ENCODE measurements around the gene HOXD13. TPM values are rescaled to one million over a fixed set of nuclear protein-coding genes. Genes with fewer than 3 reads are reported as not detected.

HOXD13 gene
- total RNA-seq, 4 donors from 2014 or later: 0.19 TPM; not detected in 3

DNA sequence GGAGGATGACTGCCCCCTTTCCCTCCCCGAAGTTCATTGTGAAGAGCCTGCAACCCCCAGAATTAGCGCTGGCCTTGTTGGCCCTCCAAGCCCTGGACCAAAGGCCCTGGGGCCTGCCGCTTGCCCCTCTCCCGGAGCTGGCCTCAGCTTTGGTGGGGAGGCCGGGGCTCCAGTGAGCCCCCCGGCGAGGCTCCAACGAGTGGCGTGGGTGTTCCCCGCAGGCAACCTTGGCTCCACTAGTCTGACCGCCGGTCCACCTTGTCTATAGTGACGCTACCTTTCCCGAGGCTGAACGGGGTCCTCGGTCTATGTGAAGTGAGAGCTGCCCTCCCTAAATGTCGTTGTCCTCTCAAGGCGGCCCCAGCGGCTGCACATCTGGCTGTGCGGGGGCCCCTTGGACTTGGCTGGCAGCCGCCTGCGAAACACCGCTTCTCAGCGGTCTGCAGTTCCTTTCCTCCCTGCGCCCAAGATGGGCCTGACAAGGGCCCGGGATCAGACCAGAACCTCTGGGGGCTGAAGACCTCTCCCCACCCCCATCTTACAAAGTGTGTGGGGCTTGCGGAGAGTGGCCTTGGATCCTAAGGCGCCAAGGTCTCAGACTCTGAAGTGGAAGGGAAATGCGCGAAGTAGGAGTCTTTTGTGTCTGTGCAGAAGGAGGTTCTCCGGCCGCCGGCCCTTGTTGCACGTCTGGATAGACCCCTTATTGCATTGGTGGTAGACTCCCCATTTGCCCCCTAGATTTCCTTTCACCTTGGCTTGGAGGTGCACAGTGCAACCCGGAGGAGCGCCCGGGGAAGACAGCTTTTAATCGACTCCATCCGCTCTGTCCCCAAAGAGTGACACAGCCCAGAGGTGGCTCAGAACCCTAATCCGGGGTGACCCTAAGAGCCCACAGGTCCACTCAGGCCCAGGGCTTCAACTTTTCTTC is 20.1 kb downstream of the HOXD13 start:
- DNase-seq (ENCODE audit: low spot score in 2 of 2): no peak
- H3K36me3 ChIP-seq: no peaks in the 10 kb centered on the region
- TF ChIP-seq EP300 (IDR thresholded peaks at IDR 0.05) (no peak), POLR2A (IDR thresholded peaks at IDR 0.05) (no peak), POLR2AphosphoS5 (IDR thresholded peaks at IDR 0.05) (no peak), CTCF (IDR thresholded peaks at IDR 0.05) (no peak)
- peaks cover 29% of the 10 kb centered on the region for H3K4me1 ChIP-seq
- WGBS: 28% methylated on average over 25 of the region's 40 CpGs
- peaks cover 100% of the 10 kb centered on the region for H3K27me3 ChIP-seq
- H3K9me3 ChIP-seq: no peaks in the 10 kb centered on the region
- H3K27ac ChIP-seq: no peak overlapping the region
- H3K4me3 ChIP-seq: no peak overlapping the region

- H3K9me3 ChIP-seq: no peaks in the 10 kb centered on the region
- no peaks in the 10 kb centered on the region for H3K36me3 ChIP-seq
- peaks cover 19% of the 10 kb centered on the region for H3K4me1 ChIP-seq
- H3K27me3 ChIP-seq: peaks cover 100% of the 10 kb centered on the region
- no peak overlapping the region for H3K4me3 ChIP-seq
- no peak for DNase-seq (ENCODE audit: low spot score in 2 of 2)
- H3K27ac ChIP-seq: no peak overlapping the region
- TF ChIP-seq EP300 (IDR thresholded peaks at IDR 0.05) (no peak), CTCF (IDR thresholded peaks at IDR 0.05) (no peak), POLR2A (IDR thresholded peaks at IDR 0.05) (no peak), POLR2AphosphoS5 (IDR thresholded peaks at IDR 0.05) (no peak)
- 42% methylated on average over 24 of the region's 26 CpGs for WGBS
Observed at GRCh38 chr2:176114120-176114929, 21.8 kb downstream of the HOXD13 start.

DNA sequence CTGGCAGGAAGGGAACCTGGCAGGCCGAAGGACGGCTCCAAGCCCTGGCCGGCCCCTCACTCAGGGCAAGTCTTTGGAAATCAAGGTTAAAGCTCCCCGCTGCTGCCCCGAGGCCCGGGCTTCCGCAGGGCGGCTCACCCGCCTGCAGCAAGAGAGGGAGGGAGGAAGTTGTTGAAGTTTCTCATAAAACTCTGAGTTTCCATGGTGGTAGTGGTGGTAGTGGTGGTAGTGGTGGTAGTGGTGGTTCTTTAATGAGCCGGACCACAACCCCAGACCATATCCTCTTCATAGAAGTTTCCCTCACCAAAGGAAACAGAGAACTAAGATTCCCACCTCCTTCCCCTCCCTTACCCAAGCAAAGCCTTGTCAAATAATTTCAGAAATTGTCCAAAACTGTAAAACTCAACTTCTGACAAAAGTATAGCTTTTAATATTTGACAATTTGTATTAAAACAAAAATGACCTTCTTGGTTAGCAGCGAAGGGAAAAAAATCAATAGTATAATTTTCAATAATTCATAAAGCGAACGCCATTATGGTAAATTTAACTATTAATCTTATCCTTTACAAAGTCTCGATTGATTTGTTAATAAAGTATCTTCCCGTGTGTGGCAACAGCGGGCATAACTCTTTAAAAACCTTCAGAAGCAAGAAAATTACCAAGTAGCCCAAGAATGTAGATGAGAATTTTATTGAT is 22.6 kb downstream of the HOXD13 start:
- Histone ChIP-seq H3K4me1 (peaks cover 19% of the 10 kb centered on the region), H3K36me3 (no peaks in the 10 kb centered on the region), H3K27me3 (peaks cover 100% of the 10 kb centered on the region), H3K27ac (no peak overlapping the region), H3K9me3 (no peaks in the 10 kb centered on the region), H3K4me3 (no peak overlapping the region)
- no peak for DNase-seq (ENCODE audit: low spot score in 2 of 2)
- TF ChIP-seq EP300 (IDR thresholded peaks at IDR 0.05): no peak
- no peak for TF ChIP-seq CTCF (IDR thresholded peaks at IDR 0.05)
- no peak for TF ChIP-seq POLR2AphosphoS5 (IDR thresholded peaks at IDR 0.05)
- no peak for TF ChIP-seq POLR2A (IDR thresholded peaks at IDR 0.05)
- 56% methylated on average over 15 of the region's 16 CpGs for WGBS

DNA sequence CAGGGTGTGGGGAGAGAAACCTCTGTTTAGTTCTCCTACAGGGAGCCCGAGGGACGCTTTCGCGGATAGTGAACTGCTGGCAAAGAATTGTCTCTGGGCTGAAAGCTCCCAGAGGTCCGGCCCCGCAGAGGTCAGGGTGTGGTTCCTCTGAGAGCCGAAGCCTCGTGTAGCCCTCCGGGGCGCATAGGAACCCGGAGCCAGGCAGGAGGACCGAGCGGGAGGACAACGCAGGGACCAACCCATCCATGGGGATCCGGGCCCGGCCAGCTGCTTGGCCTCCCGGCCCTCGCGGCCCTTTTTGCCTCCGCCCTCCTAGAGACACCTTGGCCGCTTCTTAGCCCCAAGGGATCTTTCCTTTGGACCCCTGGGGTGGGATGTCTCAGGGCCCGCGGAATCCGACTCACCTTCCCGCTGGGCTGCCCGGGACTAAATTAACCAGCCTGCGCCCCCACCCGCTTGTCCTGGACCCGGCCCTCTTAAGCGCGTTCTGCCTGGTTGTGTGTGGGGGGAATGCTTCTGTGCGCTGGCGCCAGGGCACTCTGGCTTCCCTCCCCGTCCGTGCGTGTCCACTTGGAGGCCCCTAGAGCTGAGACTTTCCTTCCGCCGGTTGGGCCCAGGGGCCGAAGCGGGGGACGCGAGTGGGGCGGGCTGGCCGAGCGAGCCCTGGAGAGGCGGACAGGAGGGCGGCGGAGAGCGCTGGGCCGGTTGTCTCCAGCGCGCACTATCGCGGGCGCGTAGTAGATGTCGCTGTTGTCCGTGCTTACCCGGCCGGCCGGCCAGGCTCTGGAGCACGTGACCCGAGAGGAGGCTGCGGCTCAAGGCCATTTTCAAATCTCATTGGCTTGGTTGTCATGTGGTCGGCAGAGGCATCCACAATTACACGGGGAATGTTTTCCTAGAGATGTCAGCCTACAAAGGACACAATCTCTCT is 23.6 kb downstream of the HOXD13 start, which contains the start of gene HOXD10:
Gene HOXD10 (plus strand): TSS at position 896 of the 931 bp plus-strand sequence. CDS start 56 bp downstream, outside the sequence.
- peak within 1 kb of the TSS; percentile 31 for H3K27ac ChIP-seq
- no peaks in the 10 kb centered on the region for H3K9me3 ChIP-seq
- peaks cover 100% of the 10 kb centered on the region for H3K27me3 ChIP-seq
- H3K4me3 ChIP-seq: peak within 1 kb of the TSS; percentile 35
- WGBS: 11% methylated on average over 38 of the region's 66 CpGs
- peaks cover 14% of the 10 kb centered on the region for H3K4me1 ChIP-seq
- H3K36me3 ChIP-seq: no peaks in the 10 kb centered on the region
- TF ChIP-seq POLR2AphosphoS5 (IDR thresholded peaks at IDR 0.05) (no peak), CTCF (IDR thresholded peaks at IDR 0.05) (no peak), POLR2A (IDR thresholded peaks at IDR 0.05) (no peak), EP300 (IDR thresholded peaks at IDR 0.05) (no peak)
- DNase-seq (ENCODE audit: low spot score in 2 of 2): no peak
